ENCODE results near the gene PCOLCE2.

DNA sequence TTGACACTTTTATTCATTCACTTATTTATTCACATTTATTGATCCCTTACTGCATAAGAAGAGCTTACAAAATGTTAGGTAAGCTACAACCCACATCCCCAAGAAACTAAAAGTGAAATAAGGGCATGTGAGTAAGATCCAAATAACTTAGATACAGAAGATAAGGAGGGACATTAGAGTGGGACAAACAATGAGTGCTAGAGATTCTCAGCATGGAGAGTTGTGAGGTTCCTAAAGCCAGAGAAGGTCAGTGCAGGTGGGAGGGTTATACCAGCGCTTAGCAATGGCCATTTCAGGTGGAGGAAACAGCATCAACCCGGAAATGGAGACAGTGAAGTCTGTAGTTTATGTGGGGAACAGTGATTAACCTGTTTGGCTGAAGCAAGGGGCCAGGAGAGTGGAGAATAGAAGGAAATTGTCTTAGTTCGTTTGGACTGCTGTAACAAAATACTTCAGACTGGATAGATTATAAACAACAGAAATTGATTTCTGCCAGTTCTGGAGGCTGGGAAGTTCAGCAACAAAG, 25.5 kb upstream of the PCOLCE2 start:
- TF ChIP-seq CTCF (IDR thresholded peaks at IDR 0.05) (no peak), POLR2A (IDR thresholded peaks at IDR 0.05) (no peak)

All from thyroid gland (tissue), 4 donors.